RWPE2 (cell line): ENCODE measurements around the gene METTL25B.

Experiments used
- ATAC-seq: fragments of 200-7000 bp; cut with Tn5 transposase; 3 replicates; pipeline ENCODE4 v1.9.1; 2021; ENCODE audit warnings: low read depth
- DNase-seq: peaks from one replicate; pipeline ENCODE4 v3.0.0-alpha.2; 2020; ENCODE audit warnings: low spot score
- H3K27ac ChIP-seq: fragments of 450-650 bp; 2 replicates; pipeline ENCODE4 v1.5.1; 2017; ENCODE audit warnings: mild to moderate bottlenecking; ENCODE audit not compliant: poor library complexity, severe bottlenecking
- H3K27me3 ChIP-seq: fragments of 250-450 bp; sonication (Bioruptor Pico); 2 replicates; pipeline ENCODE4 v1.5.1; 2021; ENCODE audit warnings: mild to moderate bottlenecking, moderate library complexity; ENCODE audit not compliant: insufficient read depth, poor library complexity, severe bottlenecking
- H3K36me3 ChIP-seq: fragments of 250-450 bp; sonication (Bioruptor Pico); 2 replicates; pipeline ENCODE4 v1.5.1; 2020; ENCODE audit warnings: low read depth, mild to moderate bottlenecking, moderate library complexity
- H3K4me1 ChIP-seq: fragments of 250-450 bp; sonication (Bioruptor Pico); 2 replicates; pipeline ENCODE4 v1.5.1; 2021; ENCODE audit warnings: mild to moderate bottlenecking, moderate library complexity; ENCODE audit not compliant: insufficient read depth, poor library complexity, severe bottlenecking
- H3K4me3 ChIP-seq: fragments of 250-450 bp; sonication (Bioruptor Pico); 2 replicates; pipeline ENCODE4 v1.5.1; 2021; ENCODE audit warnings: mild to moderate bottlenecking, moderate library complexity; ENCODE audit not compliant: severe bottlenecking
- H3K9me3 ChIP-seq: fragments of 250-450 bp; sonication (Bioruptor Pico); 2 replicates; pipeline ENCODE4 v1.5.1; 2021; ENCODE audit warnings: mild to moderate bottlenecking, moderate library complexity; ENCODE audit not compliant: severe bottlenecking
- TF ChIP-seq, protein P1 (sequence below): fragments of 450-650 bp; IDR thresholded peaks from one replicate; pipeline ENCODE4 v1.5.1; 2017; ENCODE audit warnings: mild to moderate bottlenecking, moderate library complexity; ENCODE audit not compliant: poor library complexity, severe bottlenecking

Gene METTL25B

GRCh38 chr1:156746728-156747631 lies 18.7 kb downstream of the METTL25B start:
- H3K4me1 ChIP-seq = peaks cover 27% of the 10 kb centered on the region
- peak; percentile 47 for ATAC-seq

GRCh38 chr1:156747742-156748669 lies 19.7 kb downstream of the METTL25B start:
- peaks cover 29% of the 10 kb centered on the region for H3K4me1 ChIP-seq
- no peak for DNase-seq
- TF ChIP-seq, protein P1, sequence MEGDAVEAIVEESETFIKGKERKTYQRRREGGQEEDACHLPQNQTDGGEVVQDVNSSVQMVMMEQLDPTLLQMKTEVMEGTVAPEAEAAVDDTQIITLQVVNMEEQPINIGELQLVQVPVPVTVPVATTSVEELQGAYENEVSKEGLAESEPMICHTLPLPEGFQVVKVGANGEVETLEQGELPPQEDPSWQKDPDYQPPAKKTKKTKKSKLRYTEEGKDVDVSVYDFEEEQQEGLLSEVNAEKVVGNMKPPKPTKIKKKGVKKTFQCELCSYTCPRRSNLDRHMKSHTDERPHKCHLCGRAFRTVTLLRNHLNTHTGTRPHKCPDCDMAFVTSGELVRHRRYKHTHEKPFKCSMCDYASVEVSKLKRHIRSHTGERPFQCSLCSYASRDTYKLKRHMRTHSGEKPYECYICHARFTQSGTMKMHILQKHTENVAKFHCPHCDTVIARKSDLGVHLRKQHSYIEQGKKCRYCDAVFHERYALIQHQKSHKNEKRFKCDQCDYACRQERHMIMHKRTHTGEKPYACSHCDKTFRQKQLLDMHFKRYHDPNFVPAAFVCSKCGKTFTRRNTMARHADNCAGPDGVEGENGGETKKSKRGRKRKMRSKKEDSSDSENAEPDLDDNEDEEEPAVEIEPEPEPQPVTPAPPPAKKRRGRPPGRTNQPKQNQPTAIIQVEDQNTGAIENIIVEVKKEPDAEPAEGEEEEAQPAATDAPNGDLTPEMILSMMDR = peak; percentile 10

More at GRCh38 chr1:156746728-156747631, 18.7 kb downstream of the METTL25B start:
- Histone ChIP-seq H3K9me3 (no peaks in the 10 kb centered on the region), H3K4me3 (peak overlapping the region; percentile 67), H3K27me3 (no peaks in the 10 kb centered on the region), H3K36me3 (peaks cover 49% of the 10 kb centered on the region), H3K27ac (peak overlapping the region; percentile 98)
- TF ChIP-seq, protein P1 = peak; percentile 30
- peak; percentile 95 for DNase-seq

DNA sequence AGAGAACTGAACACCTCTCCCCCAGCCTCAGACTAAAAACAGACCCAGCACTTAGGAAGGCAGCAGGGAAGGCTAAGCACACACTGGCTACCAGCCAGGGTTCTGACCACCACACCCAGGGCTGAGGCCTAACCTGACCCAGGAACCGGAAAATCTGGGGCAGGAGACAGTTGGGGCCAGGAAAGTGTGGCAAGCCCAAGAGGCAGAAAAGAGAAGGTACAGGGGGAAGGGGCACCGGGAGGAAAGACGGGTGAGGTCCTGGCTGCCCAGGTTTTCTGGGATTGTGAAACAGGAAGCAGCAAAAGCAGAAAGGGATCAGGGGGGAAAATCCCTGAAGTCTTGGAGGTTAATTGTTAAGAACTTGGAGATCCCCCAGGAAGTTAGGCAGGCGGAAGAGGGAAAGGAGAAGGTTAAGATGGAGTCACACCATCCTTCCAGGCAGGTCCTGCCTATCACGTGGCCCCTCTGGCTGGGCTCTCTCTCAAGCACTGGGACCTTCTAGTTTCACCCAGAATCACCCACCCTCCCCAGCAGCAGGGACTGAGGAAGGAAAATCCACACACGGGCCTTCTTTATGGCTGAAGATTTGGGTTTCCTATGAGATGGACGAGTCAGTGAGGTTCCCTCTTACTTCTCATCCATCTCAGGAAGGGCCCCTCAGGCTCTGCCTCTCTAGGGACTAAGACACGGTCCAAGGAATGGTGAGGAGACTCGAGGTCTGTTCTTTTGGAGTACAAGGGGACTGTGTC lies 20.6 kb downstream of the METTL25B start:
- Histone ChIP-seq H3K27me3 (no peaks in the 10 kb centered on the region), H3K4me1 (peaks cover 33% of the 10 kb centered on the region), H3K27ac (peak overlapping the region; percentile 98), H3K36me3 (peaks cover 41% of the 10 kb centered on the region), H3K4me3 (peak overlapping the region; percentile 67), H3K9me3 (no peaks in the 10 kb centered on the region)
- ATAC-seq (peak; percentile 16), DNase-seq (no peak)
- TF ChIP-seq, protein P1 = no peak

More at GRCh38 chr1:156747742-156748669, 19.7 kb downstream of the METTL25B start:
- Histone ChIP-seq H3K4me3 (peak overlapping the region; percentile 67), H3K27me3 (no peaks in the 10 kb centered on the region), H3K36me3 (peaks cover 47% of the 10 kb centered on the region), H3K9me3 (no peaks in the 10 kb centered on the region), H3K27ac (peak overlapping the region; percentile 98)
- peak; percentile 6 for ATAC-seq

DNA sequence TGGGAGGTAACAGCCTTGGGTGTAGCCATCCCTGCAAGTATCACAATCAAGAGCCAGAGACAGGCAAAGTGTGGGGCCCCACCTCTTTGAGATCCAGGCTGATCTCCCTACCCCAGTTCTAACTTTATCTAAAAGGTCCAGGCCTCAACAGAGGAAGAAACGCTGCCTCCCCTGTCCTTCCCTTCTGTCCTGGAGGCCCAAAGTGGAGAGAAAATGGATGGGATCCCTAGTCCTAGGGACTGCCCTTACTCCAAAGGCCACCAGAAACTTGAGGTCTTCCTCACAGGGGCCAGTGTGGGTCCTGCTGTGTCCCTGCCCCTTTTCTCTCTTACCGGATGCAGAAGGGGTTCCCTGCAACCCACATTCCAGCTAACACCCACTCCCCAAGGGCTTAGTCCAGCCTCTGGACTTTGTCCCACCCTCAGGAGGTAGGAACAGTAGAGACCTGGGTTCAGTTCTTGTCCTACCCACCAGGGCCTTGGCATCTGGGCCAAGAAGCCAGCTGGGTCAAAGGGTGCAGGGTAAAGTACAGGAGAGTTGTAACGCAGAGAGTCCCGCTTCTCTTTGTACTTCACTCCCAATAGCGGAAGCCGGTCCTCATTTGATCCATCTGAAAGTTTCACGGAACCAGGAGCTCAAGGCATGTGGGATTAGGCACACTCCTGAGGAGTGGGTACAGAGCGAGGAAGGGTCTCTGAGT lies 21.3 kb downstream of the METTL25B start:
- peaks cover 33% of the 10 kb centered on the region for H3K4me1 ChIP-seq
- TF ChIP-seq, protein P1 = no peak
- H3K9me3 ChIP-seq = no peaks in the 10 kb centered on the region
- H3K4me3 ChIP-seq = peak overlapping the region; percentile 67
- peaks cover 37% of the 10 kb centered on the region for H3K36me3 ChIP-seq
- H3K27me3 ChIP-seq = no peaks in the 10 kb centered on the region
- ATAC-seq (no peak), DNase-seq (no peak)
- peak overlapping the region; percentile 98 for H3K27ac ChIP-seq
